ENCODE results near the gene MYOG.

MYOG gene
- total RNA-seq, result 0 reads per million in 3 experiments

DNA sequence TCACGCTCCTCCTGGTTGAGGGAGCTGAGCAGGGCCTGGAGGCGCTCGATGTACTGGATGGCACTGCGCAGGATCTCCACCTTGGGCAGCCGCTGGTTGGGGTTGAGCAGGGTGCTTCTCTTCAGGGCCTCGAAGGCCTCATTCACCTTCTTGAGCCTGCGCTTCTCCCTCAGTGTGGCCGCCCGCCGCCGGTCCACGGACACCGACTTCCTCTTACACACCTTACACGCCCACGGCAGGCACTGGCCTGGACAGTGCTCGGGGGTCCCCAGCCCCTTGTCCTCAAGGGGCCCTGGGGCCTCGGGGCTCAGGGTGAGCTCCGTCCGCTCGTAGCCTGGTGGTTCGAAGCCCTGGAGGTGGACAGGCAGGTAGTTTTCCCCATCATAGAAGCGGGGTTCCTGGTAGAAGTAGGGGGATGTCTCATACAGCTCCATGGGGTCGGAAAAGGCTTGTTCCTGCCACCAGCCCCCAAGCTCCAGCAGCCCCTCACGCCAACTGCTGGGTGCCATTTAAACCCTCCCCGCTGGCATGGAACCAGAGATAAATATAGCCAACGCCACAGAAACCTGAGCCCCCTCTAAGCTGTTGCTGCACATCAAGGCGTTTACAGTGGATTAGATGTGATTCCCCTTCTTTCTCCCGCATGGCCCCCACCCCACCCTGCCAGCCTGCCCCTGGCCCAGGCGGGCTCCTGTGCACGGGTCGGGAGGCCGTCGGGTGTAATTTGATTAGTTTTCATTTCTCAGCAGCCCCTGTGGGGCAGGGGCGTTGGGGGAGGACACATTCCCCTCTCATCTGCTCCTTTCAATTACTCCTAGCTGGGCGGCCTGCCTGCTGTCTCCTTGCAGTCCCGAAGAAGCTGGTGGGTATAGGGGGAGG is at the start of gene MYOG:
MYOG (minus strand) TSS at position 485 of the 879 bp plus-strand sequence; CDS start at position 434, 51 bp downstream.
- DNase-seq, result no peak

DNA sequence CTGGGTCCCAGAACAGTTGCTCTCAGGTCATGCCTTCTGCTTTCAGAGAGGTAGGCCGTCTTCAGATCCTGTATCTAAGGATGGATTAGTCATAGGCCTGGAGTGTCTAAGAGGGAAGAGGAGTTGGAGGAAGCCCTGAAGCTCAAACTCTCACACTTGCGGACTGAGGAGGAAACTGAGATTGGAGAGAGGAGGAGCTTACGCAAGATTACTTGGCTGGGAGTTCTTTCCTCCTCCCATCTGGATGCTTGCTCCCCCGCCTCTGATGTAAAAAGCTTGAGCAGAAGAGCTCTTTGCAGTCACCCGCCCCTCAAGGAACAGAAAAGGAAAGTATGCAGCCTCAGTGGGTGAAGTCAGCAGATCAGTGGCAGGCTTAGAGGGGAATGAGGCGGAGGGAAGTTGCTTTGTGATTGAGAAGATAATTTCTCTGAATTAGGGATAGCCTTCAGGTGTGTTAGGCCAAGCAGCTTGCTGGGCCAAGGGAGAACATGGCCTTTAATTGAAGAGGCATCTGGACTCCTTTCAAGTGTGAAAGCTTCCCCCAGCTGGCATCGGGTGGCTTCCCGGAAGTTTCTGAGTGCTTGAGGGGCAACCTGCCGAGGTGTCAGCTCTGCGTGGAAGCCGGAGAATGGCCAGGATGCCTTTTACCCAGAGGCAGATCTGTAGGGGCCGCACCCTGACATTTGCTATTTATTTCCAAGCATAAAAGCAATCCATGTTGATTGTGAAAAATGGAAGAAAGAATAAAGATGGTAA is 48.3 kb upstream of the MYOG start:
- DNase-seq, result no peak

DNA sequence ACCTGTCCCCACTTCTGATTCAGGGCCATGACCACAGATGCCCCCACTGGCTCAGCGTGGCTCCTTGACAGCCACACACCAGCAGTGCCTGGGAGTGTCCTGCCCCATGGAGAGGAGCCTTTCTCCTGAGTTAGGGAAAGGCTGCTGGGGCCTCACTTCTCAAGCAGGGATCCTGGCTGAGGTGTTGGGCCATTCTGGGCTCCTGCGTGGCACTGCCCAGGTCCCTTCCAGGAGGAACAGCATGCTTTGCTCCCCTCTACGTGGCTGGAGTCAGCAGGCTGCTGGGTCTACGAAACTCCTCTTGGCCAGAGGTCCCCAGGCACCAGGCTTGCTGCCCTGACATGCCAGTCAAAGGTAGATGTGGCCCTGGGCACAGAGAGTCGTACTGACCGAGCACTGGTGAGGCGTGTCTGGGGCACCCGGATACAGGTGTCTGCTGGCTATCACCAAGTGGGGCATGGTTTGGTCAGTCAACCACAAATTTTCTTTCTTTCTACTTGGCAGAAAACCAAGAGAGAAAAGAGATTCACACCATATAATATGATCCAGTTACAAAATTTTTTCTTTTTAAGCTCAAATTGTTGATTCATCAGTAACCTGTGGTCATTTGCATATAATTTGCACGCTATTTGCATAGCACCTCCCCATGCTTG is 45.9 kb upstream of the MYOG start:
- no peak for DNase-seq

DNA sequence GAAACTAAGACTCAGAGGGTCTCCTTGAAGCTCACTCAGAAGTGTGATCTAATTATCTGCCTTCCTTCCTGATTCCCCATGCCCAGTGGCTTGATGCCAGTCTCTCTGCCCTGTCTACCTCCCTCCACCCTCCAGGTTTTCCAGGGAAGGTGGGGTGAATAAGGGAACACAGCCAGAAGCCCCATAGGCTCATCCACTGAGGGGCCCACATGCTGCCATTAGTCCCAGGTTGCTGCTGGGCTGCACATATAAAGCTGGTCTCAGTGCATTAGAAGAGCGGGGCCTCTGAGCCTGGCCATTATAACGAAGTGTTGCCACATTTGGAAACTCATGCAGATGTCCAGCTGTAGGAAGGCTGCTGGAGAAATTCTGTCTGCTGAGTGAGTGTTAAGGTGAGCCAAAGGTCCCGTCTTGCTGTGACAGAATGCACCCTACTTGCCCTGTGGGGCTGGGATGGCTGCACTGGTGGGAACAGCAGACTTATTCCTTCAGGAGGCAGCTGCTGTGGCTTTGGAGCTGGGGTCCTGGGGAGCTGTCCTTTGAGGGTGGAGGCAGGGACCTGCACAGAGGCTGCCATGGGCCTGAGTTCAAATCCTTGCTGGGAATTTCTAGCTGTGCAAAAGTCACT is 44.7 kb upstream of the MYOG start:
- no peak for DNase-seq

DNA sequence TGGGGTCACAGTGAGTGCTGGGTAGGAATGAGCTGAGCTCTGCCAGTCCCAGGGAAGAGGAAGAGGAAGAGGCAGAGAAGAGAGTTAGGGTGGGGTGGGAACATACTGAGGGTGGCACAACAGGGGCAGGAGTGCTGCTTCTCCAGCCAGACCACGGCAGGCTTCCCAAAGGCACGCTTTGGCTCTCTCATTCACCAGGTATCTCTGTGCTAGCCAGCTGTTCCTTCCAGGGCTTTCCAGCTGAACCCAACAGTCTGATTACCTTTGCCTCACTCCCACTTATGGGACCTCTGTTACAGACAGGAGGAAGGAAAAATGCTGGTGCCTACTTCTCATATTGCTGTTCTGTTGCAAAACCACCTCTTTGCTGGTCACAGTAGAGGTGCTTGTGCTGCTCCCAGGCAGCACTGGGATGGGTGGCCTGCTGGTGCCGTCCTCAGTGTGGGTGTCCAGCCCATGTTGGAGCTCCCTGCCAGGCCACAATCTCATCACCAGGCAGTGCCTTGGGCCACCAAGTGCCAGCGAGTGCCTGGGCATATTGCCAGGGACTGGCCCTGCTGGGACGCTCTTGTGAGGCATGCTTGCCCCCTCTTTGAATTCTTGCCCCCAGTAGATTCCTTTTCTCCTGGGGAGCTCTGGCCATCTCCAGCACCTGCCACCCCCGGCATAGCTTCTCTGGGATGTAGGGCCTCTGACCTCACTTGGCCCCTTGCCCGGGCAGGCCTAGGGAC is 43.9 kb upstream of the MYOG start:
- DNase-seq, result no peak

DNA sequence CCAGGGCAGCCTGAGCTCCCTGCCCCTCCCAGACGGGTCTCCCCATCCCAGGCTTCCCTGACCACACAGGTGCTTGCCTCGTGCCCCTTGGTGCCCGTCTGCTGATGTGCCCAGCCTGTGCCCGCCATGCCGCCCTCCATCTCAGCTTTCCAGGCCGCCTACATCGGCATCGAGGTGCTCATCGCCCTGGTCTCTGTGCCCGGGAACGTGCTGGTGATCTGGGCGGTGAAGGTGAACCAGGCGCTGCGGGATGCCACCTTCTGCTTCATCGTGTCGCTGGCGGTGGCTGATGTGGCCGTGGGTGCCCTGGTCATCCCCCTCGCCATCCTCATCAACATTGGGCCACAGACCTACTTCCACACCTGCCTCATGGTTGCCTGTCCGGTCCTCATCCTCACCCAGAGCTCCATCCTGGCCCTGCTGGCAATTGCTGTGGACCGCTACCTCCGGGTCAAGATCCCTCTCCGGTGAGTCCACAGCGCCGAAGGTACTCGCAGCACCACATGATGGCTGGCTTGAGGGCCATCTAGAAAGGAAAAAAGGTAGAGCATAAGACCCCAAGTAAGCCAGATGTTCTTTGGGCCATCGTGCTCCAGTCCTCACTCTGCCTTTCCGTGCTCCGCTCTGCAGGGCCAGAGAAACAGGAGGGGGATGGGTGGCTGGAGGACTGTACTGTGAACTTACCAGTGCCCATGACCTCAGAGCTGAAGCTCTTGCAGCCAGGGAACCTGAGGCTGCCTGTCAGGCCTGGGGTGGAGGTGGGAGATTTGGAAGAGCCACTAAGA is 43.1 kb upstream of the MYOG start:
- DNase-seq, result no peak

DNA sequence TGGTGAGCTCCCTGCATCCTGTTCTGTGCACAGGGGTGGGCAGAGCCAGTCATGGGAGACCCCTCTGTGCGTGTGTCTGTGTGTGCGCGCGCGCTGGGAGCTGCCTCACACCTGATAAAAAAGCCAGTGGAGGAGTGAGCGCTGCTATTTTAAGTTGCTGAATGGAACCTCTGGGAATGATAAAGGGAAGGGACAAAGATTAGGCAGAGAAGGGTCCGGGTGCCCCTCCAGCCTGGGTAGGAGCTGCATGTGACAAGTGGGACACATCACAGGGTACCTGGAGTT is 42.6 kb upstream of the MYOG start:
- no peak for DNase-seq

DNA sequence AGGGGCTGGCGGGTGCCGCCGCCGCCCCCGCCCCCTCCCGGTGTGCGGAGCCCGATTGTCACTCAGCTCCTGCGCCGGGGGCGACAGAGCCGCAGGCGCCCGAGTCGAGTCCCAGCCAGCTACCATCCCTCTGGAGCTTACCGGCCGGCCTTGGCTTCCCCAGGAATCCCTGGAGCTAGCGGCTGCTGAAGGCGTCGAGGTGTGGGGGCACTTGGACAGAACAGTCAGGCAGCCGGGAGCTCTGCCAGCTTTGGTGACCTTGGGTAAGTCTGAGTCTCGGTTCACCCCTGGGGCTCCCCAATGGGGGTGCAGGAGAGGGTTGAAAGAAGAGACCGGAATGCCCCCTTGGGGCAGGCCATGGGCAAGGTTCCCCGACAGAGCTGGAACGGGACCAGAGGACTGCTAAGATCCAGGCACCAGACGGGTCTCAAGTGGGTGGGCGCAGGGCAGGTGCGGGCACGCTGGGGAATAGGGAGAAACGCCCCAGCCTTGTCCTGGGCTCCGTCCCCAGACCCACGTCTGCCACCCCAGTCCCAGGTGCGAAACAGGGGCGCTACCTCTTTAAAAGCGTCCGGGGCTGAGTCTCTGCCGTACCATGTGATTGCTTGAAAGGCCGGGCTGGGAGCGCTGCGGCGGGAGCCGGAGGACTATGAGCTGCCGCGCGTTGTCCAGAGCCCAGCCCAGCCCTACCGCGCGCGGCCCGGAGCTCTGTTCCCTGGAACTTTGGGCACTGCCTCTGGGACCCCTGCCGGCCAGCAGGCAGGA is 42.0 kb upstream of the MYOG start, which contains the start of gene ADORA1:
ADORA1 (plus strand) TSS at position 61 of the 765 bp plus-strand sequence. CDS start 1,116 bp downstream, outside the sequence.
- DNase-seq, result no peak

DNA sequence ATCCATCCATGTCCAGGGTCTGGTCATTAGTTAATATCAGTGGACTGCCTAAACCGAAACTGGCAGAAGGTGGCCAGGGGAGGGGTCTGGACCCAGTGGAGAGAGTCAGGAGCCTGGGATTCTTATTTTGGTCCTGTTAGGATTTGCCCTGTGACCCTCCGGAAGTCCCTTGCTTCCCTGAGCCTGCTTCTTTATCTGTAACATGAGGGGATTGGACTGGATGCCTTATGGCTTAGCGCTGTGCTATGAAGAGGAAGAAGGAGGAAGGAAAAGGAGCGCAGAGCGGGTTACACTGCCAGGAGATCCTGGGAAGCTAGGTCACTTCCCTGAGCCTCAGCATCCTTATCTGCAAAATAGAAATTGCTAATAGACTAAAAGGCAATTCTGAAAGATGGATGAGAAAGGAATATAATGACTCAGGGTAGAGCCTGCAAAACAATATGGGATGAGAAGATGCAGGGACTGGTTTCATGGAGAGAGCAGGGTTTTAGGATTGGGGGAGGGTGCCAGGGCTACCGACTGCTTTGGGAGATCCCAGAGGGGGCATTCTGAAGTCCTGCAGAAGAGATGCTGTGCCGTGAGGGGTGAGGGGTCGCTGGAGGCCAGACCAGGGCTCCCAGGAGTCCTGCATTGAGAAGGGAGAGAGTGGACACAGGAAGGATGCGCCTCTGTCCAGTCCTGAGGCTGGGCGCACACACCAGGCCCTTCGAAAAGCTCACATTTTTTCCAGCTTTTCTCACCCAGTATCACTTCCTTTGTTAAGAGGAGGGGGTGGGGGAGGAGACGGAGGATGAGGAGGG is 41.3 kb upstream of the MYOG start:
- DNase-seq, result no peak

DNA sequence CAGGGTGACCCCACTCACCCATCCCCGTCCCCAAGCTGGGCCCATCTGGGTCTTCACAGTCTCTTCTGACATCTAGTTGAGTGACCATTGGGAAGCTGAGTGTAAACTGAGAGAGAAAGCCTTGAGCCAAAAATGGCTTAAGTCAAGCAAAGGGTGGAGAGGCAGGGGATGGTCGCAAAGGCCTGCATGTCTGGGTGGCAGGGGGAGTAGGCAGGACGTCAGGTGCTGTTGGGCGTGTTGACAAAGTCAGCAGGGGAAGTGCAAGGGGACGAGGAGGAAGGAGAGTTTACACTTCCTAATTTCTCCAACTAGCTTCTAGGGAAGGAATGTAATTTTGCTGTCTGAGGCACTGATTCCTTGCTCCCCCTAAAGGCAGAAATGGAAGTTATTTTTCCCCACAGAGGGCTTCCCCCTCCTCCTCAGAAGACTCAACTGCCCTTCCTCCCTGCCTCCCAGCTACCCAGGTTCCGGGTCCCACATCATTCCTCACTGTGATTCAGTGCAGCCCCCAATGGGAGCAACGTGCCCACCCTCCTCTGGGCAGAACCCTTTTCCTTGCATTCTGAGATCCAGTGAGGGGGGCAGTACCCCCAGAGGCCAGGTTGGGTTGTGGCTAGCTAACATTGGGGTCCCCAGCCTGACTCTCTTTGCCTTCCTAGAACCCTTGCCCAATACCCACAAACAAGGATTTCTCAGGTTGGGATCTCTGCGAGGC is 40.5 kb upstream of the MYOG start:
- no peak for DNase-seq

DNA sequence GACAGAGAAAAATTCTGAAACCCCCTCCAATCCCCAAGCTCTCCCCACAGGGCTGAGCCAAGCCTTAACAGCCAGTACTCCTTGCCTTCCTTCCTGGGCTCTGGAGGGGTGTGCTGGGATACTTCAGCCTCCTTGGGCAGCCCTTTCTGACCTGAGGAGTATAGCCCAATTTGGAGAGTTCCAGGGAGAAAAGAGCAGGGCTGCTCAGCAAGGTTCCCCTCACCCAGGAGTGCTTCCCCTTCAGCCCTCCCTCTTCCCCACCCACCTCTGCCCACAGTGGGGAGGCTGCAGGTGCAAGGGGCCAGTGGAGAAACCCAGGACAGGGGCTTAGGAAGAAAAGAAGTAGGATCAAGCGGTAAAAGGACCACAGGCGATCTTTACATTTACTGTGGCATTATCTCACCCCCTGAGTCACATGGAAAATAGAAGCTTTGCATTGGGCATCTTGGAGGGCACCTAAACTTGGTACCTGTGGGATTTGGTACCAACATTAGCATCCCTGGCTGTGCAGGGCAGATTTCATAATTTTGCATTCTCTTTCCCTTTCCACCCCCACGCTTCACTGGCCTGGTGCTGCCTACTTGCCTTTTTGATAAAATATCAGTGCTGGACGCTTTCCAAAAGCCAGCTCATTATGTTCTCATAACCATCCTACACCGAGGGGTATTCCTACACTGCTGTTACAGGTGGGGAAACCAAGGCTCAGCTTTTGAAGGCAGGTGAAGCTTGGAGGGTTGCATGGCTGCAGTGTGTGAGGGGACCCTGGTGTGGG is 38.9 kb upstream of the MYOG start:
- no peak for DNase-seq

DNA sequence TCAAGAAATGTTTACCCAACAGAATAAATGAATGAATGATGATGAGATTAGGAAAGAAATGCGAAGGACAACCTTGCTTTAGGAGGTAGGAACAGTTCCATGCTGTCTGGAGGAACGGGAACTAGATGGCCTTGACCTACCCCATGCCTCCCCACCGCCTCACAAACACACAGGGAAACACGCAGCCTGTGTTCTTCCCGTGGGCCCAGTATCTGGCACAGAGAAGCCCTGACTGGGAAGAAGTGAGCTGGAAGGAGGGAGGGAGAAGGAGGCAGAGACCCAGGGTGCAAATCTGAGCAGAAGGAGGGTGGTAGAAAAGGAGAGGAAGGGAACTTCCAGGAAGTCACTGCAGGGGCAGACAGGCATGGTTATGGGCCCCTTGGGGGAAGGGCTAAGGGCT is 38.2 kb upstream of the MYOG start:
- no peak for DNase-seq

DNA sequence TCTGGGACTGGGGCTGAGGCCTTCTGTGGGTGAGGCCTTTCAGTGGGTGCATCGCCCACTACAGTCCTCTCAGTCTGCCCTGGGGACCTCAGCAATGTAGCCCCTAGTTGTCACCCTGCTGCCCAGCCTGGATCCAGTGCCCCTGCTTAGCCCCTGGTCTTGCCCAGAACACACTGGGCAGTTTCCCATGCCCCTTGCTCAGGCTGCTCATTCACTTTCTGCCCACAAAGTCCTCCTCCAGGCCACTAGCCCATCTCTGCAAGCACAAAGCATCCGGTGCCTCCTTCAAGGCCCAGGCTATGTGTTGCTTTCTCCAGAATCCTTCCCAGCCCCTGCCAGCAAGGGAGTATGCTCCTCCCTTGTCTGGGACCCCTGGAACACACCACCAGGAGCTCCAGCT is 36.3 kb upstream of the MYOG start:
- no peak for DNase-seq

DNA sequence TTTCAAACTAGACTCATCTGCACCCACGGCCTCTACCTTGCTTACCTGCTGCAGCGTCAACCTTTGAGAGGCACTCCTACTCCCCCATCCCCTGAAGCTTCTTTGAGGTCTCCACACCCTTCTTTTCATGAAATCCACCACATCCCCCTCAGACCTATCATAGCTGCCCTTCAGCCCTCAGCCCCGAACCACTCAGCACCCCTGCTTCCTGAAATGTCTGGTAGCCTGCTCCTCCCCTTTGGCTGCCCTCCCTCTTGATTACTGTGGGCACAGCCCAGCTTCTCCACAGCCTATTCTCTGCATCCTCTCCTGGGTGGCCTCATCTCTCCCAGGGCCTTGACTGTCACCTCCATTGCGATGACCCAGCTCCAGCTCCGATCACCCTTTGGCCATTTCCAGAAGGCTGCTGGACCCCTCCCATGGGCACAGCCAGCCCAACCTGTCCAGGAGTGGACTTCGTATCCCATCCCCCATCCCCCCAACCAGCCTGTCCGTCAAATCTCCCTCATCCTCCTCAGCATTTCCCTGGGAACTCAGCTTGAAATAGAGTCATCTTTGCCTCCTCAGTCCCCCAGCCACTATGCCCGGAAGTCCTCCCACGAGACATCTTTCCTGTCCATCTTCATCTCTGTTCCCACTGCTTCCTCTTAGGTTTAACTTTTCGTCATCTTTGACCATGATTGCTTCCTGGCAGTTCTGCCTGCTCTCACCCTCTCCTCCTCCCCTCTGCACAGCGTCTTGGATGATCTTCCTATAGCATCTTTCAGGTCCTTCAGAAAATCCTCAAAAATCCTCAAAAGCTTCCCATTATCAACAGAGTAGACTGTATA is 35.6 kb upstream of the MYOG start:
- DNase-seq, result no peak

DNA sequence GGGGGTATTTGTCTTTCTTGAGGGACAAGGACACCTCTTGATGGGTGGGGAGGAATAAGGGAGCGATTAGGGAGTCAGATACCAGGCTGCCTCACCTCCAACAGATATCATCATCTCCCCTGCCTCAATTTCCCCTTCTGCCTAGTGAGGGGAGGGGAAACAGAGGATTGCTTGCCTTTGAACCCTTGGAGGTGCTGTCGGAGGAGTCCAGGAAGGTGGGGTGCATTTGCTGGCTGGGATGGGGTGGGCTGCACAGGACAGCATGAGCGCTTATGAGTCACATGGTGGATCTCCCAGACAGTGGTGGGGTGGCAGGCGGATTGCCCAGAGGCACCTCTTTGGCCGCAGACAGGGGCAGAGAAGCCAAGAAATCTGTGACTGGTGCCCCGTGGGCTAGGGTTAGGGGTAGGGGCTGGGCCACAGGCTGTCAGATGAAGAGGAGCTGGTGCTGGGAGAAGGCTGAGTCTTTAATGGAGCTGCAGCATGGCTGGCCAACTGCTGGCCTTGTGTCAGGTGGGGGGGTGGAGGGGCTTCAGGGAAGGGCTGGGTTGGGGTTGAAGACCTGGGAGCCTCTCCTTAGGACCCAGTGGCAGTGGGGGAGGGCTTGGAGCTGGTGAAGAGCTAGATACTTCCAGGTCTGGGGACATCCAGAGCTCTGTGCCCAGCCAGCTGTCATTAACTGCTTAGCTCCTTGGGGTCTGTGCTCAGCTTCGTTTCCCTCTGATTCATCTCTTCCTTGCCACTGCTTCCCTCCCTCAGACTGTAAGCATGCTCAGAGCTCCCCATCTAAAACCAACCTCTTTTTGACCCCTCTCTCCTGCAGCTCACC is 34.7 kb upstream of the MYOG start:
- DNase-seq, result no peak
